Stimulated activated CD4-positive, alpha-beta T cell treated with anti-CD3 and anti-CD28 coated beads, Interleukin-2, amount 100 ng/mL, for 24 hours (primary cell): Measurements from ENCODE around the gene NR3C2.
"Not testable (repeated sequence)": the region's sequence is repeated elsewhere in the genome, so short reads cannot be mapped to it uniquely, and the experiment has no call there.

Experiments used
- DNase-seq, 2 donors: peaks; one replicate each; pipeline ENCODE4 v3.0.0-alpha.2; 2020

Gene NR3C2

DNA sequence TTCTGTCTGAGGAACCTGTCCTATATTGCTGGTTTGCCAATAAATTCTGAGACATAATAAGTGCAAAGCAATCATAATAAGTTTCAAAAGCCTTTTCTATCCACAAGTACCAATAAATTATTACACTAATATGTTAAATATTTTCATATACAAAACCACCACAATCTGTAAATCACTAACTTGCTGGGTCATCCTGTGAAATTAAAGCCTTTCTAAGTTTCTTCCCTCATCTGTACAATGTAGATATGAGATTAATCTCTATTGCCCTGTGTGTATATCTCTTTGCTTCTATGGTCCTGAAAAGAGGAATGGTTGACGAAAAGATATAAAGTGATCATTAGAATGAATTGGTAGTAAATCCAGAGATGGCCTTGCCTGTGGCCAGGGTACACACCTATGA lies 231.6 kb downstream of the NR3C2 start:
- no peak for DNase-seq

DNA sequence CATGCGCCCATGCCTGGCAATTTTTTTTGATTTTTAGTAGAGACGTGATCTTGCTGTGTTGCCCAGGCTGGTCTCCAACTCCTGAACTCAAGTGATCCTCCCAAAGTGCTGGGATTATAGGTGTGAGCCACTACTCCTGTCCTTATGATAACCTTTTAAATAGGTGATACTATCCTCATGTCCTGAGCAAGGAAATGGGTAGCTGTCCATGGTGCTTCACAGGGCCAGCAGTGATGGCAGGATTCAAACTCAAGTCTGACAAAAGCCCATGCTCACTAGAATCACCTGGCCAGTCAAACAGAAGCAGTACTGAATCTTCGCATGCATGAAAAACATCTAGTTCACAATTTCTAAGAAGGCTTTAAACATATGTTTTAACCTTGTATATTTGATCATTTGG lies 235.1 kb downstream of the NR3C2 start:
- no peak for DNase-seq

DNA sequence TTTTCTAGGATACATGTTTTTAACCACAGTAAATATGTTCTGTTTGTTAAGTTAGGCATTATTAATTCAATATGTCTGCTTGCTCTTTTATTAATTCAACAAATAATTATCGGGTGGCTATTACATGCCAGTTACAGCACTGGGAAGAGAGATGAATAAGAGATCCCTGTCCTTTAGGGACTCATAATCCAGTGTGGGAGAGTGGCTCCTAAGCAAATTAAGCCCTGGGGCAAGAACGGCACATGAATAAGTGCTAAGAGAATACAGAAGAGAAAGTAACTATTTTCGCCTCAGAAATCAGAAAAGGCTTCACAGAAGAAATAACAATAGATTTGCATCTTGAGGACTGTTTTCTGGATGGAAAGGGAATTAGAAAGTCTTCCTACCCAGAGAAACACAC lies 236.7 kb downstream of the NR3C2 start:
- no peak for DNase-seq

DNA sequence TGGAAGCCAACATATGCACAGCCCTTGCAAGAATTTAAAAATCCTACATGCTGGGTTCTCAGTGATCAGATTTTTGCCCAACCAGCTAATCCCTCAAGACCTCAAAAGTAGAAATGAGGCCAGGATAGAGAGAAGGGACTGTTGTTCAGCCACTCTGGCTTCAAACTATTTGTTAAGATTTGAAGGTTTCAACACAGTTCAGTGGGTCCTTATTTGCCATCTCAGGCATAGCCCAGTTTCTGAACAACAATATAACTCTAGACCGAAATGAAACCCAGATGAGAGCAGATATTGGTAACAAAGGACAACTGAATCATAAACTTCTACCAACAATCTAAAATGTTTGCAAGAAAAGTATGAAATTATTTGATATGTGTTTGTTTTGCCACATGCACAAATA lies 237.3 kb downstream of the NR3C2 start:
- DNase-seq = no peak

DNA sequence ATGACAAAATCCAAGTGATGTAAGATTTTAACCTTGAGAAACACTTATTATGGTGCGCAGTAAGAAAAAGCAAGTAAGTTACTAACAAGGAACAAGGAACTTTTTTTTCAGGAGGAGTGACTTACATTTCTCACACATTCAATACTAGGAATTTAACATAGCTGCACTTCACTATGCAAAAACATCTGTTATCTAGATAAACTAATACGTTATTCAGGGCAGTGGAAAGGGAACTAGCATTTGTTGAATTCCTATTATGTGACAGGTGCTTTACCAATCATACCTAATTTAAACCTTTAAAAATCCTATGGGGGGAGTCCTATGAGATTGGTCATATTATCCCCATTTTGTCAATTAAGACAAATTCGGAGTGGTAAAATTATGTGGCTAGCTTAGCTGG lies 238.0 kb downstream of the NR3C2 start:
- no peak for DNase-seq

DNA sequence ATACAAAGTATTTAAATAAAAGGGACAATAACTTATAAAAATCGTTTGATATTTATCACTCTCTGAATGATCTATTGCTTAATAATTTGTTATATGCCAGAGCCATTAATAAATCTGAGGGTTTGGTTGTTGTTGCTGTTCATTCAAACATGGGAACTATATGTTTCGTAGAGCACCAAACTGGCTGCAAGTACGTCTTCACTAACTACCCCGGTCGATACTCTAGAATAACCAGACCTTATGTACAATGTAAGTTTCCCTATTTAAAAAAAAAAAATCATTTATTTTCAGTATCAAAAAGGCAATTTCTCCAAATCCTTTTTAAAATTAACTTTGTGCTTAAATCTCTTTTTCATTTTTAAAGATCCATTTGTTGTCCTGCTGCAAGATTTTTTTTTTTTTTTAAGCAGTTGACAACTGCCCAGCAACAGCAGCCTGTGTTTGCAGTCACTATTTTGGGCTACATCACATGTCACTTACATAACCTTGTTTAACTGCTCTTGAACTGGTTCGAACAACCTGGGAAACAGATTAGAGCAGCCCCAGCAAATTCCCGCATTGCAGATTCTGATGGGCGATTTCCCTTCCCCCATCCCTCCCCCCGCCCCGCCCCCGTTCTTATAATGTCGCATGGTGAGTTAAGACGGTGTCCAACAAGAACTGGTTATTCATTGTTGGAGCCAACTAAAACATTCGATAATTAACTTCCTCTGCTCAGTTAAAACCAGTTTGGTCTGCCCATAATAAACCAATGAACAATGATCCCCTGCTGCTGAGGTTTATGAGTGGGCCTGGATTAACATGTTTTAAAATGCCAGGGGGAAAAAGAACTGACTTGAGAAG lies 238.9 kb downstream of the NR3C2 start:
- no peak for DNase-seq

DNA sequence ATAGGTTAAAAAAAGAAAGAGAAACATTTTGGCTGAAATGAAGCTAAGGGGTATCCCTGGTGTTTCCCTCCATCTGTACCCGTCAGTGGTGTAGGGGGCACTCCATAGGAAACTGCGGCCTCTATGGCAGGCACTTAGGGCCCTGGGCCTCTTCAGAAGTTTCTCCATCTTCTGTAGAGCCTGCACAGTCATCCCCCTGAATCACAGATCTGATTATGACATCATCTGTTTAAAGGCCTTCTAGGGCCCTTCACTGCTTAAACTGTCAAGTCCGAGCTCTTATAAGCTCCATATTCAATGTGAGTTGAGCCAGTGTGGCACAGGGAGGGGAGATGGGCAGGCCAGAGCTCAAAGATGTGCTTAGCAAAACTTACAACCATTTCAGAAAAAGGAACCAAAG lies 241.3 kb downstream of the NR3C2 start:
- no peak for DNase-seq

DNA sequence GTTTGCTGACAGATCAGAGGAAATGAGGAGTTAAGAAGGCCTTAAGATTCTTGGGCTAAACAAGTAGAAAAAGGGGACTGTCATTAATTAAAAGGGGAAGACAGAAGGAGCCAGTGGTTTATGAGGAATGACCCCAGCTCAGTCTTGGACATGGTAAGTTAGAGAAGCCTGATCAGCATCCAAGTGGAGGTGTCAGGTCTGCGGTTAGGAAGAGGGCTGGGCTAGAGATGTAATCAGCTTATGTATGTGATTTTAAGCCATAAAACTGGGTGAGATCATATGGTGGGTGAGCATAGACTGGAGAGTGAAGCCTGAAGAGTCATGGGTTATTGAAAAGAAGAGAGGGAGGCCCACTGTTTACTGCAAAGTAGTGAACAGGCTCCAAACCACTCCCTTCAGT lies 246.1 kb downstream of the NR3C2 start:
- no peak for DNase-seq

DNA sequence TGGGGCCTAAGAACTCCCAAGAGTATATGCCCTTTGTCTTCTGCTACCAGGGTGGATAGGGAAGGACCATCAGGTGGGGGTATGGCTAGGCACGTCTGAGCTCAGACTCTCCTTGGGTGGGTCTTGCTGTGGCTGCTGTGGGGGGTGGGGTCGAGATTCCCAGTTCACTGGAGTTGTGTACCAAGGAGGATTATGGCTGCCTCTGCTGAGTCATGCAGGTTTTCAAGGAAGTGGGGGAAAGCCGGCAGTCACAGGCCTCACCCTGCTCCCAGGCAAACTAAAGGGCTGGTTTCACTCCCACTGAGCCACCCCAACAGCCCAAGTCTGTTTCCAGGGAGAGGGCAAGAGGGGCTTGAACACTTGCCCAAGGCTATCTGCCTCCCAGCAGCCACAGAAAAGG lies 249.7 kb downstream of the NR3C2 start:
- DNase-seq = no peak

DNA sequence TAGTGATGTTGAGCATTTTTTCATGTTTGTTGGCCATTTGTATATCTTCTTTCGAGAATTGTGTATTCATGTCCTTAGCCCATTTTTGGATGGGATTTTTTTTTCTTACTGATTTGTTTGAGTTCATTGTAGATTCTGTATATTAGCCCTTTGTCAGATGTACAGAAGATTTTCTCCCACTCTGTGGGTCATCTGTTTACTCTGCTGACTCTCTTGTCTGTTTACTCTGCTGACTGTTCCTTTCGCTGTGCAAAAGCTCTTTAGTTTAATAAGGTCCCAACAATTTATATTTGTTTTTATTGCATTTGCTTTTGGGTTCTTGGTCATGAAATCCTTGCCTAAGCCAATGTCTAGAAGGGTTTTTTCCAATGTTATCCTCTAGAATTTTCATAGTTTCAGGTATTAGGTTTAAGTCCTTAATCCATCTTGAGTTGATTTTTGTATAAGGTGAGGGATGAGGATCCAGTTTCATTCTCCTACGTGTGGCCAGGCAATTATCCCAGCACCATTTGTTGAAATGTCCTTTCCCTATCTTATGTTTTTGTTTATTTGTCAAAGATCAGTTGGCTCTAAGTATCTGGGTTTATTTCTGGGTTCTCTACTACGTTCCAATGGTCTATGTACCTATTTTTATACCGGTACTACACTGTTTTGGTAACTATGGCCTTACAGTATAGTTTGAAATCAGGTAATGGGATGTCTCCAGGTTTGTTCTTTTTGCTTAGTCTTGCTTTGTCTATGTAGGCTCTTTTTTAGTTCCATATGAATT lies 254.6 kb downstream of the NR3C2 start:
- DNase-seq = not testable (repeated sequence)

DNA sequence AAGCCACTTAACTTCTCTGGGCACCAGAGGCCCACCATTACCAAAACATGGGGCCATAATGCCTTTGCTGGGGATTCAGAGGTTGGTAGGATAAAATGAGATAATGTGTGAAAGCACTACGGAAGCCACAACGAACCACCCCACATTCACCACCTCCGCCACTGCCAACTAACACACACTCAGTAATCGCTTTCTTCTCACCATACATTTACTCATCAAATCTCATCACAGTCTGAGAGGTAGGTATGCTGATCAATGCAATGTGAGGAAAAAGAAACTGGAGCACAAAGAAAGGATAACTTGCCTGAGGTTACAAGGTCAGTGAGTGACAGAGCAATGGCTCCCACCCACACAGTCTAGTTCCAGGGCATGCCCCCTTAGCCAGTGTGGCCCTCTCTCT lies 257.3 kb downstream of the NR3C2 start:
- DNase-seq = no peak

DNA sequence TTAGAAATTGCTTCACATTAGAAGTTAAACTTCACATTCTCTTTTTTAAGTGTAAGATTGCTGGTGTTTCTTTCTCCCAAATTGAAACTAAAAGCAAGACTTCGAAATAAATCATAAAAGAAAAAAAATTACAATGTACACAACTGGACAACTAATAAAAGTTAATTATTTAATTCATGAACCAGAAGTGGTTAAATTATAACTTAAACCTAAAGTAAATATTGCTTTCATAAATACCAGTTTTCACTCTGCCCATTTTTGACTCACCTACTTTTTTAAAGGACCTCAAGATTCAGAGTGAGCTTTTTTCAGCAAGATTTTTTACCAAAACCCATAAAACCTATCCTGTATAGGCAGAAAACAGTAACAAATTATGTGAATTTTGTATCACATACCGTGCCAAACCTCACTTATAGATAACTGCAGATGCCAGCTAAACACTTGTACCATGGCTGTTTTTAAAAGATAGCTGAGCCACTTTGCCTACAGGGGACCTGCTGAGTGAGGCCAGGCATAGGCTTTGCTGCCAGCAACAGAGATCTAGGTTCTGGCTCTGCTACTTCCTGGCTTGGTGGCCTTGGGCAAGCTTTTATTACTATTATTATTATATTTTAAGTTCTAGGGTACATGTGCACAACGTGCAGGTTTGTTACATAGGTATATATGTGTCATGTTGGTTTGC lies 259.8 kb downstream of the NR3C2 start:
- no peak for DNase-seq

DNA sequence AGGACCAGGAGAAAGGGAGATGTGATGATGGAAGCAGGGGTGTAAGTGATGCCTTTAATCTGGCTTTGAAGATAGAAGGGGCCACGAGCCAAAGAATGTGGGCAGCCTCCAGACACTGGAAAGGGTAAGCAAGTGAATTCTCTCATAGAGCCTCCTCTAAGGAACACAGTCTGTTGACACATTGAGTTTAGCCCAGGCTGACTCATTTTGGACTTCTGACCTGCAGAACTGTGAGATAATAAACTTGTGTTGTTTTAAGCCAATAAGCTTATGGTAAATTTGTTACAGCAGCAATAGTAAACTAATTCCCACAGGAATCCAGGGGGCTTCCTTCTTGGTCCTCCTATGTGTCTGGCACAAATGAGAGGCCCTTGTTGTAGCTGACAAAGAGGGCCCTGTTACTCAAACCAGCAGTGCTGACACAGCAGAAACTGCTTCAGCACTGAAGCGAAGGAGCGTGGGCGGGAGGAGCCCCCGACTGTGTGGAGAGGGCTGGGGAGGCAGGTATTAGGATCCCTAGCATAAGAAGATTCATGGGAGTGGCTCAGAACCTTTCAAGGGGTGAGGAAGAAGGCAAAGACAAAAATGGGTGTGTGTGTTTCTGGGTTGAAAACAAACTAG lies 268.7 kb downstream of the NR3C2 start:
- DNase-seq = no peak

DNA sequence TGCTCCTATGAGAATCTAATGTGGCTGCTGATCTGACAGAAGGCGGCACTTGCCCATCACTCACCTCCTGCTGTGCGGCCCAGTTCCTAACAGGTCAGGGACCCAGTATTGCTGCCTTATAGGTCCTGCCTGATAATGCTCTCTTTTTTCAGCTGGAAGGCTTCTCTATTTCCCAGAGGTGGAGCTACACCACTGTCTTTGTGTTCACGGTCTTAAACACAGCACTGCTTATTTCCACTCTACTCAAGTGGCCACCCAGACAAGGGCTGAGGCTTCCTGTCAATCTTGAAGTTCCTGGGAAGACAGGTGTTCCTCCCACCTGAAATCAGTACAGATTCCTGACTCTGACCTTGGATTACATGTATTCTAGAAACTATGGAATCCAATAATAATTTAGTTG lies 270.6 kb downstream of the NR3C2 start:
- DNase-seq = no peak

DNA sequence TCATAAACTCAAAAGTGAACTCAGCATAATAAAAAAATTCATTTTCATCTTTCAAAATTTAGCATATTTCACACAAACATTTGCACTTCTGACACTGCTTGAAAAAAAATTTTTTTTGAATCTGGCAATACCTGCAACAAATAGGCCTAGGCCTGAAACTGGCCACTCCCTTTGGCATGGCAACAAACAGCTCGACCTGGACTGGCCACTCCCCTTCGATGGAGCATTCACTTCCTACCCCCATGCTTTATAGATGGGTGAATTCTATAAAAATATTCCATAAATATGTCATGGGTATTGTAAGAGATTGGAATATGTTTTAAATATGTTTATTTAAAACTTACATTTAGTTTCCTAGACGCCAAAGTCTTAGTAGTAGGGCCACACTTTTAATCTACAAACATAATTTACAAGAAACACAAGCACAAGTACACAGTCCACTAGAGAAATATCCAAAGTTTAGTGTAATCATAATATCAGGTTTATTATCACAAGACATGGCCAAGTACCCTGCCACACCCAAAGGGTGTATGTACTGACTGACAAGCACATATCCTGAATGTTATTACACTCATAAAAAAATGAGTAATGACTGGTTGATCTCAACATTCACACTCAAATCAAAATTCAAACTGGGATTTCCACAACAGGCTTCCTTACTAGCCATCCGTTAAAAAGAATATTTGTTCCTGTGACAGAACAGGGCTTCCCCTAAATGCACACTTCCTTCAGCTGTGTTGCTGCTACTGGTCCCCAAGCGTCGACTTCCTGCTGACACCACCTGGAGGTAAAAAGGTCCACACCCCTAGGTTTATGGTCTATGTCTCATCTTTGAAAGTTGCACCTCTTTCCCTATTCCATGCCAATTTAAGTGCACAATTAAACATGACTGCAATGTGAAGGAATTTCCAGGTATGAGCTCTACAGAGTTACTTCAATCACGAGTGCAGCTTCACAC lies 271.5 kb downstream of the NR3C2 start:
- DNase-seq = no peak

DNA sequence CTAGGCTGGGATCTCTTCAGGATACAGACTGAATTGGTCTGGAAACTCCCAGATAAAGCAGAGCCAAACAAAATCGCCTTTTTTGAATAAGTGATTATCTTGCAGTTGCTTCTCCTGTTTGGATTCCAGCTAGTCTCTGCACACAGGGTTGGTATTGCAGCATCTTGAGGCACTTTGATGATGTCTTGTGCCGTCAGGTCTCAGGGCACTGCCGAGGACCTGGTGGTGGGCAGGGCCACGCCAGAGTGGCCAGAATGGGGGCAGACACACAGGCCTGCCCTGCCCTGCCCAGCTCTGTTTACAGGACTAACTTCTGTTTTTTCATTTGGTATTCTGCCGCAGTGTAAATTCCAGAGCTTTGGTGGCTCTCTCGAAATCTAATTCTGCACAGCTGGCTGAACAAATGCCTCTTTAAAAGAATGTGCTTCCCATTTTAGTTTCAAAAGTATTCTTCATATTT lies 276.1 kb downstream of the NR3C2 start:
- DNase-seq = no peak

DNA sequence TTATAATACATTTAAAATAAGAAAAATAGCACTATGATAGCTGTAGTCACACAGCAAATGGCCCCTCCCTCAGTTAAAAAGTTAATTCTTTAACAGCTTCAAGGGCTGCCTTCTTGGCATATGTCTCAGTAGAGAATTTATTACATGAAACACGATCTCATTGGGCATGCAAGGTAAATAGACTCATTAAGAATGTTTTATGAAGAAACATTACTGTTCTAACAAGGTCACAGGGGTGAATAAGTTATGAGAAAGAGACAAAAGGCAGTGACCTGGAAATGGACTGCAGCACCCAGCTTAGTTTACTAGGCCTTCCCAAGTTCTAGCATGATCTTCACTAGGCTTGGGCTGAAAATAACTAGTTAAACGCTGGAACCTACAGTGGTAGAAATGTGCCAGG lies 277.7 kb downstream of the NR3C2 start:
- DNase-seq = no peak

DNA sequence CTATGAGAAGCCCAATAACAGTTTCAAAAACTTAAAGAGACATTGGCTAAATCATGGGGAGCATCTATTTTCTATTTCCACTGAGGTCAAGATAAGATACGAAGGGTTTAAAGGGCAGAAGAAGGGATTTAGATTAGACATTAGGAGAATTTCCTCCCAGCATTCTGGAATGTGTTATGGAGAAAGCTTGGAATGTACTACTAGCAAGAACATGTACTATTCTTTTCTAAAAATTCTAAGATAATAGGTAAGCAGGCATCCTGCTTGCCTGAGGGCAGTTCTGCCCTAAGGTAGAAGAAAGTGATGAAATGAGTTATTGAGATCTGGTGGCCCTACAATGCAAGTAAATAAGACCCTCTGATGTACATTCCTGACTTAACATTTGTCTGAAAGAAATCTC lies 279.2 kb downstream of the NR3C2 start:
- no peak for DNase-seq

DNA sequence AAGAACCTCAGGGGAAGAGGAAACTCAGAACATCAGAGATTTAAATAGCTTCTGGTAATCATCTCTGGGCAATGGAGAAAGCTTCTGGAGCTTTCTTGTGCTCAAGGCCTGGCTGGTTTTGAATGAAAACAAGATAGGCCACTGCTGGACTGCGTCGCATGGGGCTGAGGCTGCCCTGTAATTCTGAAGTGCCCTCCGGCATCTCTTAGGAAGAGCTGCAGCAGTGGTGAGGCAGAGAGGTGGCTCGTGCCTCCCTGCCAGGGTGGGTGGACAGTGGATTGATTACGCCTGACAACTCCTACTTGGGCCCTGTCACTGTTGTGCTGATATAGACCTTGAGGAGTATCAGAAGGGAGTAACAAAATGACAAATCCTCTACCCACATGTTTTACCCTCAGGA lies 279.7 kb downstream of the NR3C2 start:
- no peak for DNase-seq

DNA sequence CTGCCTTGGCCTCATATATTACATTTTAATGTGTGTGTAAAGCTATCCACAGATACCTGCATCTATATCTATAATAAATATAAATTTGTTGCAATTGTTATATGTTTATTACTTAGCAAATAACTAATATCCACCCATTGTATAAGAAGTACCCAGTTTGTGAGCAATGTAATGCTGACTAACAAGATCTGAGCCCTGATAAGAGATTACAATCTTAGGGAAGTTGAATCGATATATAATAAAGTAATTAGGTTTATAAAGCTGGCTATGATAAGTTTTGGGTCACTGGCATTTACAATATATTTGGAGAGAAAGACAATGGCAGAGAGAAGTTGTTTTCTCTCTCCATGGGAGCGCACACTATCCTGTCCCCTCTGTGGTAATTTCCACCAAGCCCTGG lies 280.6 kb downstream of the NR3C2 start:
- no peak for DNase-seq

DNA sequence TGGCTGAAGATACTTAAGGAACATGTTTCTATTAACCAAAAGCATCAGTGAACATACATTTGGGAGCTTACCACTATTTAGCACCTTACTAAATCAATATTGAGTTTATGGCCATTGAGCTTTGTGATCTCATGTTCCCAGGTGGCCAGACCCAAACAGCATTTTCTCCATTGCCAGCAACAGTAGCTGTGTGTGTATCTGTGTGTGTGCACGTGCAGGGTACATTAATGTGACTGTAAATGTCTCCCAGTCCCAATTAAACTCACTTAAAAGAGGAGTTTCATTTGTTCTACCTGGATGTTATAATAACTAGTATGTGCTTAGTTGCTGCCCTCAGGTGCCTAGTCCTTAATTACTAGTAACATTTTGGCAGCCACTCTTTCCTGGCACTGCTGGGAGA lies 282.4 kb downstream of the NR3C2 start:
- no peak for DNase-seq

DNA sequence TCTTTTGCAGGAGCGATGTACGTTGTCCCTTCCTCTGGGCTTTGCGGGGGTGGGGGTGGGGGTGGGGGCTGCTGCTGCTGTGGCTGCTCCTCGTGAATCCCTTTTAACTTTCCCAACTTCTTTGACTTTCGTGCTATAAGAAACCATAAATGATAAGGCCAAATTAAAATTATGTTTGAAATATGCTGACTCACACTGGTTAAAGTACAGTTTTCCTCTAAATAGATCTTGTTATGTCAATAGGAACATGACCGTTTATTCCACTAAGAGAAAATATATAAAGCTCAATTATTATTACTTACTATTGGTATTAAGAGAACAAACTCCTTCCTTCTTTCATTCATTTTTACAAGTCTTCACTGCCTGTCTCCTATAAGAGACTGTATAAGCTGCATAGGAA lies 287.4 kb downstream of the NR3C2 start:
- DNase-seq = no peak
